ENCODE results near the gene CLDN7.

CLDN7 gene

DNA sequence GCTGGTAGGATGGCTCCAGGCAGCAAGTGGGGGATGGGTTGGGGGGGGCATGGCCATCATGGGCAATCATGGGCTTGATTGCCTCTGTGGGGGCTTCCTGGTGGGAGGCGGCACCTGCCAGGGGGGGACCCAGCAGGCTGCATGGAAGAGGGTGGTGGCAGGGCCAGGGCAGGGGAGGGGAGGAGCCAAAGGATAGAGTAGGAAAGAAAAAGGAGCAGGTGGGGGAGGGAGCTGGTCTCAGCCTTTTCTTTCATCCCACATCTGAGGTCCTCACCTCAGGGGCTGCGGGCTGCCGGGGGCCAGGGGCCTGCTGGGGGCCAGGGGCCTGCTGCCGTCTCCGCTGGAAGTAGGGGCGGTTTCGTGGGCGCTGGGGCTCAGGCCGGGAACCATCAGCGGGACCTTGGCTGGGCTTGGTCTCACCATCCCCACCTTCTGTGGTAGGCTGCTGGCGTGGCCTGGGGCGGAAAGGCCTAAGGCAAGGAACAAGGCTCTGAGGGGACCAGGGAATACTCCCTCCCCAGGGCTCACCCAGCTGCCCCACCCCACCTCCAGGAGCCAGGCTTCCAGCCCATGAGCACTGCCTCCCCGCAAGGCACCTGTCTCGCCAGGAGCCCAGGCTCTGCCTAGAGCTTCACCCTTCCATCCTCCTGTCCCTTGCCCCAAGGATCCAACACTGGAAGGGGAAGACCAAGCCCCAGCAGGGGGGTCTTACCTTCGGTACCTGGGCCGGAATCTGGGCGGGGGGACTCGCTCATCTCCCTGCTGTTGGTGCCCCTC lies 27.2 kb upstream of the CLDN7 start:
- no peak for DNase-seq (ENCODE audit: extremely low read depth in 1 of 2, low read depth in 1 of 2)

GRCh38 chr17:7285679-7286078 lies 23.4 kb upstream of the CLDN7 start:
- DNase-seq (ENCODE audit: extremely low read depth in 1 of 2, low read depth in 1 of 2) = no peak

DNA sequence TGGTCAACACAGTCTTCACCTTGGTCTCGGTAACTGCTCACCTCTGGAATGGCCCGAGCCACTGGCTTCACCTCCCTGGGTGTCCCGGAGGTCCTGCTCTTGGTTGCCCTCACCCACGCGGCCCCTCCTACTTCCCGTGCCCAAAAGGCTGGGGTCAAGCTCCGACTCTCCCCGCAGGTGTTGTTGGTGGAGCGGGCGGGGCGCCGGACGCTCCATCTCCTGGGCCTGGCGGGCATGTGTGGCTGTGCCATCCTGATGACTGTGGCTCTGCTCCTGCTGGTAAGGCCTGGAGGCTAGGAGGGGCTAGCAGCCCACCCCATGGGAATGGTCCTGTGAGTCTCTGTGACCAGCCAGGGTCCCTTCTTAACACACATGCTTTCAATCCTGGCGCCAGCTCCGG lies 22.6 kb upstream of the CLDN7 start:
- no peak for DNase-seq (ENCODE audit: extremely low read depth in 1 of 2, low read depth in 1 of 2)

GRCh38 chr17:7283471-7284216 lies 21.4 kb upstream of the CLDN7 start:
- DNase-seq (ENCODE audit: extremely low read depth in 1 of 2, low read depth in 1 of 2) = no peak

- DNase-seq (ENCODE audit: extremely low read depth in 1 of 2, low read depth in 1 of 2) = no peak
These were observed 20.6 kb upstream of the CLDN7 start for GRCh38 chr17:7282752-7283321.

- DNase-seq (ENCODE audit: extremely low read depth in 1 of 2, low read depth in 1 of 2) = no peak
These were observed 19.9 kb upstream of the CLDN7 start for GRCh38 chr17:7281953-7282751.

- DNase-seq (ENCODE audit: extremely low read depth in 1 of 2, low read depth in 1 of 2) = peak; percentile 78 to 90
These were observed 19.0 kb upstream of the CLDN7 start, which contains the start of gene SLC2A4 for GRCh38 chr17:7281074-7281952. TSS of gene SLC2A4 (plus strand) at chr17:7281718. CDS start at chr17:7281935, 217 bp downstream.

GRCh38 chr17:7280519-7281073 lies 18.3 kb upstream of the CLDN7 start:
- peak; percentile 60 to 67 for DNase-seq (ENCODE audit: extremely low read depth in 1 of 2, low read depth in 1 of 2)

DNA sequence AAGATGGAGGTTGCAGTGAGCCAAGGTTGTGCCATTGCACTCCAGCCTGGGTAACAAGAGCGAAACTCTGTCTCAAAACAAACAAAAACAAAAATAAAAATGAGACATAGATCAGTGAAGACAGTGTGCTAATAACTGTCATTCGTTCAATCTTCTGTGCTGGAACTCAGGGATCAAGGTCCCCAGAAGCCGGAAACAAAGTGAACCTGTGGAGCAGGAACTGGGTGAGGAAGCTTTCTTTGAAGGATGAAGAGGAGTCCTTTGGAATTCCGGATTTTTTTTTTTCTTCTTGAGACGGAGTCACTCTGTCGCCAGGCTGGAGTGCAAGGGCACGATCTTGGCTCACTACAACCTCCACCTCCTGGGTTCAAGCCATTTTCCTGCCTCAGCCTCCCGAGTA lies 17.2 kb upstream of the CLDN7 start:
- DNase-seq (ENCODE audit: extremely low read depth in 1 of 2, low read depth in 1 of 2) = no peak

- DNase-seq (ENCODE audit: extremely low read depth in 1 of 2, low read depth in 1 of 2) = no peak
These were observed 4.5 kb upstream of the CLDN7 start for GRCh38 chr17:7266784-7267183.

DNA sequence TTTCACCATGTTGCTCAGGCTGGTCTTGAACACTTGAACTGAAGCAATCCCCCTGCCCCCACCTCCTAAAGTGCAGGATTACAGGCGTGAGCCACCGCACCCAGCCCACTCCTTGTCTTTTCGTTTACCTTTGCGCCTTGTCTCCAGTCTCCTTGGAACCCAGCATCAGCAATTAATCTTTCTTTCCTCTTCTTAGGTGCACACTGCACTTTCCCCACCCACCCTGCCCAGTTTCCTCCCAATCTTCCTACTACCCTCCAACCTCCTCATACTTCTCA lies 1.5 kb upstream of the CLDN7 start:
- DNase-seq (ENCODE audit: extremely low read depth in 1 of 2, low read depth in 1 of 2) = no peak

- no peak for DNase-seq (ENCODE audit: extremely low read depth in 1 of 2, low read depth in 1 of 2)
These were observed 890 bp upstream of the CLDN7 start for GRCh38 chr17:7262935-7263800.

DNA sequence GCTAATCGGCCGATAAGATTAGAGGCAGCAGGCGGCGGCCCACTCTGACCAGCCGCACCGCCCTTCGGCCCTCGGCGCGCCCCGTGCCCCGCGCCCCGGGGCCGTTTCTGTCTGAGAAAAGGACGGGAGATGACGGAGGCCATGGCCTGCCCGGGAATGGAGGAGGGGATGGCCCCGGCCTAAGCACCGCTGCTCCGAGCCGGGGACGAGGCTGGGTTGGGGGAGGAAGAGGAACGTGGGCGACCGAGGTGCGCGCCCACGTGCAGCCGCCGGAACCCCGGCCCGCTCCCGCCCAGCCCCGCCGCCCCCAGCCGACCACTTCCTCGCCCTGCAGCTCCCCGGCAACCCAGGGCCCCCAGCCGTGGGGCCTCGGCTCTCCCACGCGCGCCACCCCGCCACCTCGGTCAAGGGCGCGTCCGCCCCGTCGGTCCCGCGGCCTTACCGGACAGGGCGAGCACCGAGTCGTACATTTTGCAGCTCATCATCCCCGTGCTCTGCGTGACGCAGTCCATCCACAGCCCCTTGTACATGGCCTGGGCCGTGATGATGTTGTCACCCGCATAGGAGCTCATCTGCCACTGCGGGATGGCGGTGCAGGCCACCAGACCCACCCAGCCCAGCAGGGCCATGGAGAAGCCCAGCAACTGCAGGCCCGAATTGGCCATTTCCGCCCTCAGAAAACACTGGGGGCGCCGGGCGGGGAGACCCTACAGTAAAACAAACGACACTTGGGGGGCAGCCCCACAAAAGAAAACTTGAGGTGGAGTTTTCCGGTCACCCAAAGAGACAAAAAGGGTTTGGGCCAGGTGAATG lies 693 bp downstream of the CLDN7 start:
- DNase-seq (ENCODE audit: extremely low read depth in 1 of 2, low read depth in 1 of 2) = no peak

- no peak for DNase-seq (ENCODE audit: extremely low read depth in 1 of 2, low read depth in 1 of 2)
These were observed 1.5 kb downstream of the CLDN7 start for GRCh38 chr17:7260651-7261378.

GRCh38 chr17:7260151-7260550 lies 2.1 kb downstream of the CLDN7 start:
- no peak for DNase-seq (ENCODE audit: extremely low read depth in 1 of 2, low read depth in 1 of 2)

DNA sequence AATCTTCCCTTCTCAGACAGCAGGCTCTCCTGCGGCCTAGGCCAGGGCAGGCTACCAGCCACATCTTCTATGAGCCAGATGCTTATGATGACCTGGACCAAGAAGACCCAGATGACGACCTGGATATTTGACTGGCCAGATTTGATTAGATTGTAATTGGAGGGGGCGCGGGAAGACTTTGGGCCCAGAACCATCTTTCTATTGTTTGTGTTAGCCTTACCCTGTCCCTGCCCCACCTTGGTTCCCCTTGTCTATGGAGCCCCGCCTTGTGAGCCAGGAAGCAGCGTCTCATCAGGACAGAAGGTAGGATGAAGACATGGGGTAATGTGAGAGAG lies 2.8 kb downstream of the CLDN7 start:
- DNase-seq (ENCODE audit: extremely low read depth in 1 of 2, low read depth in 1 of 2) = no peak

- no peak for DNase-seq (ENCODE audit: extremely low read depth in 1 of 2, low read depth in 1 of 2)
These were observed 3.3 kb downstream of the CLDN7 start for GRCh38 chr17:7258731-7259554.

Measured in stimulated activated CD8-positive, alpha-beta memory T cell treated with anti-CD3 and anti-CD28 coated beads, Interleukin-7, amount 100 ng/mL, for 48 hours (primary cell).